Adrenal gland (tissue), 19 donors: ENCODE measurements around the gene ZBTB44. TPM values are rescaled to one million over a fixed set of nuclear protein-coding genes. Genes with fewer than 3 reads are reported as not detected.

Experiments
- DNase-seq, 7 donors: peaks; one replicate each; pipeline ENCODE4 v3.0.0-alpha.2; 2019 to 2020
- H3K27ac ChIP-seq, 5 donors: fragments of 200-600 bp; sonication (generic) in 4 of 5; 1 replicate in 3 of 5; 2 replicates in 2 of 5; pipeline versions ENCODE4 v1.5.1 to v1.8.0; 2016 to 2020; ENCODE audit warnings: mild to moderate bottlenecking in 1 of 5
- H3K27me3 ChIP-seq: fragments of 200-600 bp; 2 replicates; pipeline ENCODE4 v1.8.0; 2021
- H3K36me3 ChIP-seq, 2 donors: fragments of 200-600 bp; replicated peaks in 1 of 2; 1 replicate in 1 of 2; 2 replicates in 1 of 2; pipeline versions ENCODE4 v1.5.1 to v1.8.0; 2018 to 2022
- H3K4me1 ChIP-seq, 2 donors: fragments of 200-600 bp; replicated peaks in 1 of 2; 1 replicate in 1 of 2; 2 replicates in 1 of 2; pipeline versions ENCODE4 v1.5.1 to v1.8.0; 2018 to 2021
- H3K4me3 ChIP-seq, 4 donors: fragments of 200-600 bp; sonication (generic) in 3 of 4; one replicate each; pipeline ENCODE4 v1.5.1; 2016 to 2018
- H3K9me3 ChIP-seq, 3 donors: fragments of 200-600 bp; sonication (generic) in 1 of 3; replicated peaks in 1 of 3; 1 replicate in 2 of 3; 2 replicates in 1 of 3; pipeline versions ENCODE4 v1.5.1 to v1.8.0; 2016 to 2021
- POLR2A ChIP-seq, 2 donors: fragments of 450-650 bp; IDR thresholded peaks; one replicate each; pipeline ENCODE4 v1.6.1; 2017; ENCODE audit warnings: antibody characterized with exemption in 2 of 2, mild to moderate bottlenecking in 2 of 2, moderate library complexity in 1 of 2
- WGBS, 4 donors: extraction: QIAGEN DNeasy Blood & Tissue Kit in 2 of 4; methylation state at CpG; one replicate each; pipeline versions ENCODE4 v1.1.5 to v1.1.7; 2013 to 2017; 5-methylcytosine and 5-hydroxymethylcytosine counted together
- intact Hi-C, 2 donors: fragments of 100-400 bp; cut with DNase I; formaldehyde crosslinking; loops; one replicate each; pipeline versions ENCODE4 v1.14.1 to v1.15.0; 2022 to 2023
- long read RNA-seq, 10 donors: library from polyadenylated mRNA in 3 of 10; unstranded in 2 of 10; stranded (forward) in 1 of 10; transcript quantifications; one replicate each; pipeline ENCODE4 v2.0.0 and lab custom pipeline, GENCODE V29; 2021 to 2026
- polyA plus RNA-seq, 3 donors: library from polyadenylated mRNA; stranded (reverse); fragments of 200-250 nt in 2 of 3; fragments of 350-450 nt in 1 of 3; fragmentation: Illumina TruSeq in 1 of 3; extraction: RNeasy Lipid Tissue Mini Kit (QIAGEN cat#74804) in 1 of 3; gene quantifications; one replicate each; pipeline ENCODE4 v1.2.3, GENCODE V29; 2013 to 2014
- total RNA-seq, 9 donors: library from RNA; depleted of rRNA in 4 of 9; stranded (reverse); fragments of >200 nt in 4 of 9; fragments of 120-200 nt in 1 of 9; fragmentation: NEBNext Ultra II Directional in 1 of 9; extraction: Animal tissue kit (Norgen Biotek cat#: 25700) in 1 of 9; gene quantifications; one replicate each; pipeline versions ENCODE4 v1.1.0 to v1.2.4, GENCODE V29; 2013 to 2023
- TF ChIP-seq, protein P1 (sequence below), 6 experiments: fragments of 450-650 bp in 4 of 6; fragments of 200-600 bp in 2 of 6; sonication (generic) in 1 of 6; IDR thresholded peaks; 1 replicate in 5 of 6; 2 replicates in 1 of 6; pipeline versions ENCODE4 v1.5.1 to v1.8.0; 2016 to 2021; ENCODE audit warnings: antibody characterized with exemption in 6 of 6, mild to moderate bottlenecking in 2 of 6, moderate library complexity in 1 of 6
- donor health status: healthy with polysubstance abuse.
- donor health status: Bipolar disorder and iron deficiency.
- donor health status: DM: yes; HTN: yes; CAD: no.
- donor health status: DM: no; HTN: no; CAD: no.
- donor health status: DM: no; HTN: no; CAD: no.
- donor health status: DM: yes; HTN: yes; CAD: no.

The ZBTB44 gene
- total RNA-seq, result 10 to 100 TPM; 25.5 to 94.3 (median 49.3) TPM
- polyA plus RNA-seq, result 10 to 100 TPM; 10.1 to 18.7 (median 15.8) TPM
- long read RNA-seq, donor 1, result 0 reads
- long read RNA-seq, donor 2, full-length matches to known transcripts, result 1 of 1 reads
- long read RNA-seq, donor 2, partial matches to known transcripts, result 0 of 1 reads
- long read RNA-seq, donor 2, other reads (novel, unspliced or antisense), result 0 of 1 reads
- long read RNA-seq, donor 3, full-length matches to known transcripts, result 2 of 2 reads
- long read RNA-seq, donor 3, partial matches to known transcripts, result 0 of 2 reads
- long read RNA-seq, donor 3, other reads (novel, unspliced or antisense), result 0 of 2 reads
- long read RNA-seq, donor 4, partial matches to known transcripts, result 1 of 7 reads
- long read RNA-seq, donor 4, other reads (novel, unspliced or antisense), result 6 of 7 reads
- long read RNA-seq, donor 5, partial matches to known transcripts, result 0 of 2 reads
- long read RNA-seq, donor 5, other reads (novel, unspliced or antisense), result 2 of 2 reads
- long read RNA-seq, donor 6, partial matches to known transcripts, result 0 of 2 reads
- long read RNA-seq, donor 6, other reads (novel, unspliced or antisense), result 2 of 2 reads
- long read RNA-seq, donor 7, result 0 reads
- long read RNA-seq, donor 8, full-length matches to known transcripts, result 2 of 2 reads
- long read RNA-seq, donor 8, partial matches to known transcripts, result 0 of 2 reads
- long read RNA-seq, donor 8, other reads (novel, unspliced or antisense), result 0 of 2 reads
- long read RNA-seq, donor 9, result 0 reads
- long read RNA-seq, donor 10, full-length matches to known transcripts, result 1 of 1 reads
- long read RNA-seq, donor 10, partial matches to known transcripts, result 0 of 1 reads
- long read RNA-seq, donor 10, other reads (novel, unspliced or antisense), result 0 of 1 reads

GRCh38 chr11:130314750-130315285 lies at the start of gene ZBTB44:
Gene ZBTB44 (minus strand): TSS chr11:130314917. CDS start chr11:130261873, 53,044 bp downstream.
- no peaks in the 10 kb centered on the region for H3K36me3 ChIP-seq
- H3K4me3 ChIP-seq, result peak within 1 kb of the TSS; percentile 34 to 97 (median 69)
- intact Hi-C loops, result loop anchor here in 1 of 2 donors (10.0 kb wide), 1 partner anchor 100 kb away; no protein-coding TSS in a partner anchor
- no peaks in the 10 kb centered on the region for H3K27me3 ChIP-seq
- WGBS, 4 donors, result 2 to 3% (median 3%) methylated on average over 11 to 42 of the region's 42 CpGs
- H3K4me1 ChIP-seq, result peaks cover 9 to 33% of the 10 kb centered on the region in 2 donors
- DNase-seq, result peak; percentile 92 to 96 (median 94)
- TF ChIP-seq POLR2A (IDR thresholded peaks at IDR 0.05), result peak in 1 of 2 donors; percentile 52
- TF ChIP-seq, protein P1, sequence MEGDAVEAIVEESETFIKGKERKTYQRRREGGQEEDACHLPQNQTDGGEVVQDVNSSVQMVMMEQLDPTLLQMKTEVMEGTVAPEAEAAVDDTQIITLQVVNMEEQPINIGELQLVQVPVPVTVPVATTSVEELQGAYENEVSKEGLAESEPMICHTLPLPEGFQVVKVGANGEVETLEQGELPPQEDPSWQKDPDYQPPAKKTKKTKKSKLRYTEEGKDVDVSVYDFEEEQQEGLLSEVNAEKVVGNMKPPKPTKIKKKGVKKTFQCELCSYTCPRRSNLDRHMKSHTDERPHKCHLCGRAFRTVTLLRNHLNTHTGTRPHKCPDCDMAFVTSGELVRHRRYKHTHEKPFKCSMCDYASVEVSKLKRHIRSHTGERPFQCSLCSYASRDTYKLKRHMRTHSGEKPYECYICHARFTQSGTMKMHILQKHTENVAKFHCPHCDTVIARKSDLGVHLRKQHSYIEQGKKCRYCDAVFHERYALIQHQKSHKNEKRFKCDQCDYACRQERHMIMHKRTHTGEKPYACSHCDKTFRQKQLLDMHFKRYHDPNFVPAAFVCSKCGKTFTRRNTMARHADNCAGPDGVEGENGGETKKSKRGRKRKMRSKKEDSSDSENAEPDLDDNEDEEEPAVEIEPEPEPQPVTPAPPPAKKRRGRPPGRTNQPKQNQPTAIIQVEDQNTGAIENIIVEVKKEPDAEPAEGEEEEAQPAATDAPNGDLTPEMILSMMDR (IDR thresholded peaks at IDR 0.05), result no peak
- no peaks in the 10 kb centered on the region for H3K9me3 ChIP-seq
- H3K27ac ChIP-seq, result peak within 1 kb of the TSS; percentile 74 to 91 (median 88)

DNA sequence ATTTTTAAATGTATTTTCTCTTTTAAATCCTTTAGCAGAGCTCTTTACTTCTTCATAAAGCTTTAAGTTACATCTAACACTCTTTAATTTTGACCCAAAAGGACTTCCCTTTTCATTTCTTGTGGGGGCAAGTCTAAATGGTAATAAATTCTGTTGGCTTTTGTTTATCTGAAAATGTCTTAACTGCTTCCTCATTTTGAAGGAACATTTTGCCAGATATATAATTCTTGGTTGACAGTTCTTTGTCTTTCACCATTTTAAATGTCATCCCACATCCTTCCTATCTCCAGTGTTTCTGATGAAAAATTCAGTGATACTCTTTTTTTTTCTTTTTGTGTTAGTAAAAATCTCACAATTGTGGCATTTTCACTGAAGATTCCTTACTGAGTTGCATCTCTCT lies 44.7 kb upstream of the ZBTB44 start:
- Histone ChIP-seq H3K36me3 (no peaks in the 10 kb centered on the region), H3K27me3 (no peaks in the 10 kb centered on the region), H3K9me3 (peaks cover 3 to 12% (median 9%) of the 10 kb centered on the region in 3 donors), H3K4me3 (no peak overlapping the region), H3K27ac (no peak overlapping the region), H3K4me1 (no peaks in the 10 kb centered on the region)
- intact Hi-C loops, result no loop called here
- DNase-seq, result no peak
- TF ChIP-seq POLR2A (IDR thresholded peaks at IDR 0.05), result no peak
- TF ChIP-seq, protein P1 (IDR thresholded peaks at IDR 0.05), result no peak

GRCh38 chr11:130358398-130358797 lies 43.7 kb upstream of the ZBTB44 start:
- no peak for TF ChIP-seq POLR2A (IDR thresholded peaks at IDR 0.05)
- TF ChIP-seq, protein P1 (IDR thresholded peaks at IDR 0.05), result no peak
- DNase-seq, result no peak
- intact Hi-C loops, result no loop called here
- Histone ChIP-seq H3K27me3 (no peaks in the 10 kb centered on the region), H3K4me1 (no peaks in the 10 kb centered on the region), H3K27ac (no peak overlapping the region), H3K36me3 (no peaks in the 10 kb centered on the region), H3K4me3 (no peak overlapping the region), H3K9me3 (peaks cover 3 to 12% (median 9%) of the 10 kb centered on the region in 3 donors)

- intact Hi-C loops, result no loop called here
- Histone ChIP-seq H3K4me3 (no peak overlapping the region), H3K36me3 (no peaks in the 10 kb centered on the region), H3K27ac (no peak overlapping the region), H3K27me3 (no peaks in the 10 kb centered on the region), H3K4me1 (no peaks in the 10 kb centered on the region), H3K9me3 (no peaks in the 10 kb centered on the region)
- TF ChIP-seq POLR2A (IDR thresholded peaks at IDR 0.05), result no peak
- TF ChIP-seq, protein P1 (IDR thresholded peaks at IDR 0.05), result no peak
- WGBS, 4 donors, result 74 to 89% (median 80%) methylated on average over 1 of the region's 1 CpG
- DNase-seq, result no peak
Measured at GRCh38 chr11:130347261-130347660, 32.5 kb upstream of the ZBTB44 start.
